GM19372 (cell line): ENCODE results near the gene RBM24.
"Not testable (repeated sequence)": the region's sequence is repeated elsewhere in the genome, so short reads cannot be mapped to it uniquely, and the experiment has no call there.

ENCODE experiments used
- ATAC-seq: cut with Tn5 transposase; IDR thresholded peaks from one replicate; pipeline ENCODE4 v1.9.1; 2021; ENCODE audit warnings: mild to moderate bottlenecking, low read depth, moderate library complexity; ENCODE audit not compliant: unreplicated experiment

Gene RBM24

GRCh38 chr6:17289630-17290061, 8.5 kb downstream of the RBM24 start:
- ATAC-seq: no peak

- ATAC-seq: no peak
These were observed 10.6 kb downstream of the RBM24 start for GRCh38 chr6:17291778-17292177.

- ATAC-seq: no peak
These were observed 11.5 kb downstream of the RBM24 start for GRCh38 chr6:17292600-17293133.

- no peak for ATAC-seq
These were observed 12.2 kb downstream of the RBM24 start for GRCh38 chr6:17293395-17293794.

GRCh38 chr6:17297271-17298080, 16.3 kb downstream of the RBM24 start:
- ATAC-seq: no peak

GRCh38 chr6:17298257-17298656, 17.1 kb downstream of the RBM24 start:
- no peak for ATAC-seq

- ATAC-seq: no peak
These were observed 18.1 kb downstream of the RBM24 start for GRCh38 chr6:17299222-17299621.

- no peak for ATAC-seq
These were observed 18.6 kb downstream of the RBM24 start for GRCh38 chr6:17299750-17300149.

GRCh38 chr6:17300637-17301036, 19.5 kb downstream of the RBM24 start:
- ATAC-seq: no peak

GRCh38 chr6:17303444-17303843, 22.3 kb downstream of the RBM24 start:
- no peak for ATAC-seq

GRCh38 chr6:17305219-17306001, 24.2 kb downstream of the RBM24 start:
- ATAC-seq: no peak

GRCh38 chr6:17311595-17312311, 30.6 kb downstream of the RBM24 start:
- no peak for ATAC-seq

GRCh38 chr6:17313238-17313637, 32.1 kb downstream of the RBM24 start:
- not testable (repeated sequence) for ATAC-seq

- ATAC-seq: no peak
These were observed 32.8 kb downstream of the RBM24 start for GRCh38 chr6:17313971-17314370.

GRCh38 chr6:17315262-17315661, 34.1 kb downstream of the RBM24 start:
- ATAC-seq: no peak

- ATAC-seq: no peak
These were observed 37.4 kb downstream of the RBM24 start for GRCh38 chr6:17318435-17319165.

- ATAC-seq: not testable (repeated sequence)
These were observed 39.1 kb downstream of the RBM24 start for GRCh38 chr6:17320266-17320665.

- ATAC-seq: no peak
These were observed 50.1 kb downstream of the RBM24 start for GRCh38 chr6:17331238-17331637.

- ATAC-seq: no peak
These were observed 53.1 kb downstream of the RBM24 start for GRCh38 chr6:17334265-17334664.

- ATAC-seq: no peak
These were observed 55.3 kb downstream of the RBM24 start for GRCh38 chr6:17336425-17336824.
